Transverse colon (tissue), 4 donors: Measurements from ENCODE around the gene CDCA3. TPM values are rescaled to one million over a fixed set of nuclear protein-coding genes. Genes with fewer than 3 reads are reported as not detected.

Experiments
- DNase-seq: peaks from one replicate; pipeline ENCODE4 v3.0.0-alpha.2; 2019
- H3K27ac ChIP-seq, 4 donors: fragments of 200-600 bp; sonication (generic); 2 replicates each; pipeline ENCODE4 v1.5.1; 2016 to 2018; ENCODE audit warnings: inconsistent platforms in 4 of 4
- H3K27me3 ChIP-seq: fragments of 200-600 bp; sonication (generic); 2 replicates; pipeline ENCODE4 v1.5.1; 2017; ENCODE audit warnings: inconsistent platforms
- H3K36me3 ChIP-seq, 4 donors: fragments of 200-600 bp; sonication (generic); 2 replicates each; pipeline ENCODE4 v1.5.1; 2017 to 2019; ENCODE audit warnings: inconsistent platforms in 4 of 4
- H3K4me1 ChIP-seq, 4 donors: fragments of 200-600 bp; sonication (generic); 2 replicates each; pipeline ENCODE4 v1.5.1; 2017 to 2020; ENCODE audit warnings: inconsistent platforms in 4 of 4
- H3K4me3 ChIP-seq, 4 donors: fragments of 200-600 bp; sonication (generic); 1 replicate in 1 of 4; 2 replicates in 3 of 4; pipeline versions ENCODE4 v1.5.1 to v1.6.1; 2017 to 2019; ENCODE audit warnings: inconsistent platforms in 4 of 4
- H3K9me3 ChIP-seq, 2 donors: fragments of 200-600 bp; sonication (generic); 2 replicates each; pipeline ENCODE4 v1.5.1; 2017 to 2019; ENCODE audit warnings: inconsistent platforms in 2 of 2
- EP300 ChIP-seq: sonication (generic); formaldehyde crosslinking; IDR thresholded peaks from one replicate; pipeline ENCODE4 v1.6.1; 2017; ENCODE audit warnings: antibody characterized with exemption, low read depth
- POLR2A ChIP-seq: fragments of 450-650 bp; IDR thresholded peaks from one replicate; pipeline ENCODE4 v1.6.1; 2016; ENCODE audit warnings: antibody characterized with exemption, mild to moderate bottlenecking, moderate library complexity
- POLR2AphosphoS5 ChIP-seq, 3 donors: sonication (generic); formaldehyde crosslinking; IDR thresholded peaks; one replicate each; pipeline ENCODE4 v1.6.1; 2016; ENCODE audit warnings: antibody characterized with exemption in 3 of 3
- WGBS, 2 donors: methylation state at CpG; one replicate each; pipeline ENCODE4 v1.1.5; 2018; ENCODE audit warnings: low coverage in 1 of 2; 5-methylcytosine and 5-hydroxymethylcytosine counted together
- in situ Hi-C, 4 donors: fragments of 200-750 bp; cut with MboI; loops; one replicate each; pipeline versions ENCODE4 v1.15.0 to v1.15.1; 2017; ENCODE audit warnings: low sequenced_read_pairs in 3 of 4, low pct_ligation_motif_present in 1 of 4, low pct_unique_long_range_greater_than_20kb in 1 of 4
- intact Hi-C: fragments of 100-400 bp; cut with DNase I; formaldehyde crosslinking; loops from one replicate; pipeline ENCODE4 v1.15.1; 2023; ENCODE audit warnings: low total_unique reads
- total RNA-seq, 4 donors: library from RNA; depleted of rRNA; stranded (reverse); fragments of >200 nt; gene quantifications; one replicate each; pipeline ENCODE4 v1.1.0, GENCODE V29; 2016
- TF ChIP-seq, protein P1 (sequence below), 5 experiments: fragments of 200-600 bp in 3 of 5; fragments of 450-650 bp in 2 of 5; sonication (generic) in 3 of 5; IDR thresholded peaks; 1 replicate in 2 of 5; 2 replicates in 3 of 5; pipeline ENCODE4 v1.5.1; 2016 to 2017; ENCODE audit warnings: antibody characterized with exemption in 5 of 5, inconsistent platforms in 3 of 5, mild to moderate bottlenecking in 2 of 5, moderate library complexity in 1 of 5

The CDCA3 gene
- total RNA-seq, 4 donors from 2014 or later, result 3.0 to 8.8 (median 3.3) TPM; not detected in 1

DNA sequence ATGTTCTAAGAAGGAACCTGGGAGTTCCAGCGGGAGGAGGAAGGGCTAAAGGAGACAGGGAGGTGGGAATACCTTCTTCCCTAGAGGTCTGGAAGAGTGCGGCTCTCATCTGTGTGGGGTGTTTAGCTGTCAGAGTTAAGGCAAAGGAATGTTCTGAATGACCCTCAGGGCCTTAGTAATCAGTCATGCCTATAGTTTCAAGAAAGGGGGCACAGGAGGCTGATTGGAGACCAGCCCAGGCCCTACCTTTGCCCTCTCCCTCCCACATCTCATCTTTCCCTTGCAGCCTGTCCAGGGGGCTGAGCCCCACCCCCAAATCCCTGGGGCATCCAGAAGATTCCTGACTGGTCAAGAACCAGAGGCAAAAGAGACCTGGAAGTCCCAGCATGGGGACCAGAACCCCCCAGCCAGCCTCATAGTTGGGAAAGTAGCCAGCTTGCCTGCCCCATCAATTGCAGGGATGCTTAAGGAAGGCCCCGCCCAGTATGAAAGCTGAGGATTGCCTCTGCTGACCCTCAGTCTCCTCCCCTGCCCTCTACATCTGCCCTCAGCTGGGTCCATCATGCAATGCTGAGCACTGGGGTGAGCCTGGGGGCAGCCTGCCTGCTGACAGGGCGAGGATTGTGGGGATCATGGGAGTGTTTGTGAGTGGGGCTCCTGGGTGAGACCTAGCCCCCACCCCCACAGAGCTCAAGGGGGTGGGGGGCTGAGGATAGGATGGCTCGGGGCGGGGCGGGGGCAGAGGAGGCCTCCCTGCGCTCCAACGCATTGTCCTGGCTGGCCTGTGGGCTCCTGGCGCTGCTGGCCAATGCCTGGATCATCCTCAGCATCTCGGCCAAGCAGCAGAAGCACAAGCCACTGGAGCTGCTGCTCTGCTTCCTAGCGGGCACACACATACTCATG lies 27.7 kb downstream of the CDCA3 start:
- Histone ChIP-seq H3K27me3 (peaks cover 46% of the 10 kb centered on the region), H3K4me3 (no peak overlapping the region), H3K27ac (no peak overlapping the region), H3K4me1 (peaks cover 7 to 33% (median 21%) of the 10 kb centered on the region in 4 donors), H3K36me3 (no peaks in the 10 kb centered on the region), H3K9me3 (no peaks in the 10 kb centered on the region)
- TF ChIP-seq, protein P1, sequence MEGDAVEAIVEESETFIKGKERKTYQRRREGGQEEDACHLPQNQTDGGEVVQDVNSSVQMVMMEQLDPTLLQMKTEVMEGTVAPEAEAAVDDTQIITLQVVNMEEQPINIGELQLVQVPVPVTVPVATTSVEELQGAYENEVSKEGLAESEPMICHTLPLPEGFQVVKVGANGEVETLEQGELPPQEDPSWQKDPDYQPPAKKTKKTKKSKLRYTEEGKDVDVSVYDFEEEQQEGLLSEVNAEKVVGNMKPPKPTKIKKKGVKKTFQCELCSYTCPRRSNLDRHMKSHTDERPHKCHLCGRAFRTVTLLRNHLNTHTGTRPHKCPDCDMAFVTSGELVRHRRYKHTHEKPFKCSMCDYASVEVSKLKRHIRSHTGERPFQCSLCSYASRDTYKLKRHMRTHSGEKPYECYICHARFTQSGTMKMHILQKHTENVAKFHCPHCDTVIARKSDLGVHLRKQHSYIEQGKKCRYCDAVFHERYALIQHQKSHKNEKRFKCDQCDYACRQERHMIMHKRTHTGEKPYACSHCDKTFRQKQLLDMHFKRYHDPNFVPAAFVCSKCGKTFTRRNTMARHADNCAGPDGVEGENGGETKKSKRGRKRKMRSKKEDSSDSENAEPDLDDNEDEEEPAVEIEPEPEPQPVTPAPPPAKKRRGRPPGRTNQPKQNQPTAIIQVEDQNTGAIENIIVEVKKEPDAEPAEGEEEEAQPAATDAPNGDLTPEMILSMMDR (IDR thresholded peaks at IDR 0.05), result no peak
- no peak for TF ChIP-seq EP300
- TF ChIP-seq POLR2A, result no peak
- TF ChIP-seq POLR2AphosphoS5 (IDR thresholded peaks at IDR 0.05), result no peak
- DNase-seq, result no peak
- in situ Hi-C loops, result loop anchor here in 1 of 4 donors (10.0 kb wide), 1 partner anchor 79 kb away; no protein-coding TSS in a partner anchor
- intact Hi-C loops, result no loop called here
- WGBS, 2 donors, result 0 to 69% methylated on average over 1 to 9 of the region's 12 CpGs

DNA sequence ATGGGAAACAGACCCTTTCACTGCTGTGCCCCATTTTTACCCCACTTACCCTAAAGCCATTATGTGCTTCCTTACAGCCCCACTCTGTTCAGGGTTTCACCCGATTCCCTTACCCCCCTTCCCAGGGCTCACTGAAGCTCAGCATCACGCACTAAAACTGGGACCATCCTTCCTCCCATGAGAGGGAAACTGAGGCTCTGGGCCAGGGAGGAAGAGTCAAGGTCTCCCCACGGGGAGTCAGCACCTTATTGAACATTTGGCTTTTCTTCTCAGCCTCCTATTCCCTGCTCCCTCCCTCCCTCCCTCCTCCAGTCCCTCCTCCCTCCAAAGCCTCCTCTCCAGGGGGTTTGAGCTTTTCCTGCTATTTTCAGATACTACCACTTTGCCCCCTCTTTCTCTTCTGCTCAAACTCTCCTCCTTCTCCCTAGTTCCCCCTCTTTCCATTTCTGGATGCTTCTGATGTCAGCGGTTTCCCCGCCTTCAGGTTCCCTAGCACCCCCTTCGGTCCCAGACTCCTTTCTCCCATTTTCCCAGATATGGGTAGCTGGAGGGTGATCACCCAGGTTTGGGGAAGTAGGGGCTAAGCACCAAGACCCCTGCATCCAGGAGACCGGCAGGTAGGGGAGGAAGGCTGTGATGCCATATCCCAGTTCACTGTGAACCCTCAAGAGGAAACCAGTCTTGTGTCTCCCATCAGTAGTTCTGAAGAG lies 28.5 kb downstream of the CDCA3 start:
- Histone ChIP-seq H3K36me3 (no peaks in the 10 kb centered on the region), H3K4me1 (peaks cover 7 to 26% (median 19%) of the 10 kb centered on the region in 4 donors), H3K4me3 (peak overlapping the region in 1 of 4 donors; percentile 50), H3K9me3 (no peaks in the 10 kb centered on the region), H3K27me3 (peaks cover 39% of the 10 kb centered on the region), H3K27ac (no peak overlapping the region)
- TF ChIP-seq POLR2AphosphoS5 (IDR thresholded peaks at IDR 0.05) (no peak), EP300 (no peak), POLR2A (no peak)
- TF ChIP-seq, protein P1 (IDR thresholded peaks at IDR 0.05), result no peak
- DNase-seq, result no peak
- intact Hi-C loops, result no loop called here
- in situ Hi-C loops, result loop anchor here in 1 of 4 donors (10.0 kb wide), 1 partner anchor 78 kb away; no protein-coding TSS in a partner anchor
- WGBS, 2 donors, result 50 to 69% methylated on average over 3 to 7 of the region's 7 CpGs

DNA sequence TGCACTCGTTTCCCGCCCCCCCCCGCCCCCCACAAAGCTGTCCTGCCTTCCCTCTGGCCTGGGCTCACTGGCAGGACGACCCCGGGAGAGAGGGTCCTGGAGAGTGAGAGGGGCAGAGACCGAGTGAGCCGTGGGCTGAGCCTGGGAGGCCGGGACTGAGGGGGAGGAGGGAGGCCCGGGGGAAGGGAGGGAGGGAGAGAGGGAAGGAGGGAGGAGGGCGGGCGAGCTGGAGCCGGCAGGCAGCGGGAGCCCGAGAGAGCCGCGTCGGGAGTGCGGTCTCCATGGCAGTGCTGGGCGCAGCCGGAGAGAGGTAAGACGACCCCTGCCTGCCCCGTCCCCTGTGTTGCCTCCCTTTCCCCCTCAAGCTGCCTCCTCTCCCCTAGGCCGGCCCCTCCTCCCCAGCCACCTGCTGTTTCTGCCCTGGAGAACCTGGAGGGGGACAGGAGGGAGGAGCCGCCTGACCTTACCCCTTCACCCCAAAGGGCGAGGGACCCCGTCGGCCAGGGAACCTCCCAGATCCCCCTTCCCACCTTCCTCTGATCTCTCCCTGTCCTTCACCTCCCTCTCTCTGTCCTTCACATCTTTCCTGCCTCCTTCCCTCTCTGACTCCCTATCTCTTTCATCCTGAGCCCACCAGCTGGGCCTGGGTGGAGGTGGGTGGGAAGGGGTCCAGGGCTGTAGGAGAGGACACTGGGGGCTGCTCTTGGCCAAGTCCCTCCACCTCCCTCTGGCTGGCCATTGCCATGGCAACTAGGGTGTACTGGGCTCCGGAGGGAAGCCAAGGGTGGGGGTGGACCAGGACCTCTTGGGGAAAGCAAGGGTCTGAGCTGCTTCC lies 29.3 kb downstream of the CDCA3 start, which contains the start of gene GPR162:
GPR162 (plus strand) TSS at position 231 of the 835 bp plus-strand sequence. CDS start 2,078 bp downstream, outside the sequence.
- in situ Hi-C loops (loop anchor here in 1 of 4 donors (10.0 kb wide), 1 partner anchor 77 kb away; no protein-coding TSS in a partner anchor), intact Hi-C loops (no loop called here)
- 2% methylated on average over 25 of the region's 28 CpGs; no CpG with 5 or more reads in 1 of the 2 donors for WGBS, 2 donors
- Histone ChIP-seq H3K9me3 (no peaks in the 10 kb centered on the region), H3K27me3 (peaks cover 33% of the 10 kb centered on the region), H3K4me1 (peaks cover 7 to 20% (median 12%) of the 10 kb centered on the region in 4 donors), H3K27ac (peak within 1 kb of the TSS; percentile 48 to 77 (median 64)), H3K4me3 (peak within 1 kb of the TSS; percentile 24 to 50 (median 34)), H3K36me3 (no peaks in the 10 kb centered on the region)
- TF ChIP-seq POLR2A (no peak), EP300 (no peak), POLR2AphosphoS5 (IDR thresholded peaks at IDR 0.05) (no peak)
- TF ChIP-seq, protein P1 (IDR thresholded peaks at IDR 0.05), result no peak
- DNase-seq, result peak; percentile 48
